ENCODE measurements around the gene SELENOV. TPM values are rescaled to one million over a fixed set of nuclear protein-coding genes. Genes with fewer than 3 reads are reported as not detected.

Gene SELENOV
- total RNA-seq, 1 experiment from 2014 or later: not detected

- H3K4me2 ChIP-seq (ENCODE audit: low read length): no peak overlapping the region
- no peak for ATAC-seq
- RAD21 ChIA-PET (ENCODE audit: low non-redundant PET in 1 of 2, low total read pairs in 2 of 2, uncharacterized antibody in 2 of 2, unreplicated experiment in 2 of 2): no interaction called here
These were observed 4.0 kb downstream of the SELENOV start for GRCh38 chr19:39518975-39519374.

More at GRCh38 chr19:39518975-39519374, 4.0 kb downstream of the SELENOV start:
- Histone ChIP-seq H3K36me3 (ENCODE audit: control insufficient read depth in 1 of 2, insufficient read depth in 2 of 2, low read length in 2 of 2) (no peaks in the 10 kb centered on the region), H3K27me3 (ENCODE audit: insufficient read depth, low read length) (no peaks in the 10 kb centered on the region), H2AFZ (ENCODE audit: low read depth, low read length, poor library complexity, severe bottlenecking) (no peak overlapping the region), H3K27ac (ENCODE audit: low read depth, low read length) (no peak overlapping the region), H3K4me3 (replicated peaks in 1 of 2; ENCODE audit: low read depth in 1 of 2, low read length in 2 of 2) (no peak overlapping the region), H3K4me1 (ENCODE audit: control insufficient read depth in 1 of 2, insufficient read depth in 2 of 2, low read length in 2 of 2) (no peaks in the 10 kb centered on the region), H4K20me1 (ENCODE audit: insufficient read depth) (no peaks in the 10 kb centered on the region), H3K9me2 (ENCODE audit: insufficient read depth) (no peaks in the 10 kb centered on the region), H3K79me2 (ENCODE audit: insufficient read depth, low read length) (no peaks in the 10 kb centered on the region), H3K9me3 (ENCODE audit: control insufficient read depth in 1 of 2, insufficient read depth in 1 of 2, low read depth in 1 of 2, low read length in 2 of 2) (no peaks in the 10 kb centered on the region), H3K9ac (ENCODE audit: low read length) (no peak overlapping the region)
- DNase-seq (ENCODE audit: low read depth, low spot score): no peak
- POLR2A ChIA-PET: interaction anchor here (1.5 kb wide), 1 partner anchor 14 kb away, joined by 7 read pairs; the partner anchor contains the start of gene EID2B
- no TSS peak for BruUV-seq (replicated peaks)
- TF ChIP-seq CTCF (IDR thresholded peaks at IDR 0.05 in 2 of 3, conservative IDR thresholded peaks at IDR 0.05 in 1 of 3; ENCODE audit: borderline replicate concordance in 1 of 3, insufficient read depth in 1 of 3, low read depth in 2 of 3, low read length in 2 of 3) (no peak), YY1 (IDR thresholded peaks at IDR 0.05; ENCODE audit: extremely low read depth, insufficient replicate concordance, low read depth, low read length) (no peak), TCF7L2 (IDR thresholded peaks at IDR 0.05; ENCODE audit: borderline replicate concordance, extremely low read depth, insufficient read depth, insufficient read length) (no peak), RAD21 (IDR thresholded peaks at IDR 0.05; ENCODE audit: low read depth) (no peak), ZNF274 (IDR thresholded peaks at IDR 0.05; ENCODE audit: low read depth, low read length) (no peak), EGR1 (IDR thresholded peaks at IDR 0.05; ENCODE audit: low read depth) (no peak), POLR2AphosphoS5 (IDR thresholded peaks at IDR 0.05; ENCODE audit: low read depth, low read length) (no peak), SP1 (IDR thresholded peaks at IDR 0.05; ENCODE audit: low read depth) (no peak), FOSL1 (IDR thresholded peaks at IDR 0.05; ENCODE audit: low read depth) (no peak), MAX (IDR thresholded peaks at IDR 0.05) (no peak), EZH2 (IDR thresholded peaks at IDR 0.05) (no peak), CEBPB (IDR thresholded peaks at IDR 0.05; ENCODE audit: low read depth) (no peak), SRF (IDR thresholded peaks at IDR 0.05; ENCODE audit: low read depth) (no peak), POLR2A (IDR thresholded peaks at IDR 0.05; ENCODE audit: borderline replicate concordance, extremely low read depth, insufficient read depth, insufficient read length) (no peak), ELF1 (IDR thresholded peaks at IDR 0.05; ENCODE audit: borderline replicate concordance, low read depth) (no peak), CBX3 (IDR thresholded peaks at IDR 0.05; ENCODE audit: low read depth) (no peak), JUND (IDR thresholded peaks at IDR 0.05) (no peak)
- TF ChIP-seq, protein P1, sequence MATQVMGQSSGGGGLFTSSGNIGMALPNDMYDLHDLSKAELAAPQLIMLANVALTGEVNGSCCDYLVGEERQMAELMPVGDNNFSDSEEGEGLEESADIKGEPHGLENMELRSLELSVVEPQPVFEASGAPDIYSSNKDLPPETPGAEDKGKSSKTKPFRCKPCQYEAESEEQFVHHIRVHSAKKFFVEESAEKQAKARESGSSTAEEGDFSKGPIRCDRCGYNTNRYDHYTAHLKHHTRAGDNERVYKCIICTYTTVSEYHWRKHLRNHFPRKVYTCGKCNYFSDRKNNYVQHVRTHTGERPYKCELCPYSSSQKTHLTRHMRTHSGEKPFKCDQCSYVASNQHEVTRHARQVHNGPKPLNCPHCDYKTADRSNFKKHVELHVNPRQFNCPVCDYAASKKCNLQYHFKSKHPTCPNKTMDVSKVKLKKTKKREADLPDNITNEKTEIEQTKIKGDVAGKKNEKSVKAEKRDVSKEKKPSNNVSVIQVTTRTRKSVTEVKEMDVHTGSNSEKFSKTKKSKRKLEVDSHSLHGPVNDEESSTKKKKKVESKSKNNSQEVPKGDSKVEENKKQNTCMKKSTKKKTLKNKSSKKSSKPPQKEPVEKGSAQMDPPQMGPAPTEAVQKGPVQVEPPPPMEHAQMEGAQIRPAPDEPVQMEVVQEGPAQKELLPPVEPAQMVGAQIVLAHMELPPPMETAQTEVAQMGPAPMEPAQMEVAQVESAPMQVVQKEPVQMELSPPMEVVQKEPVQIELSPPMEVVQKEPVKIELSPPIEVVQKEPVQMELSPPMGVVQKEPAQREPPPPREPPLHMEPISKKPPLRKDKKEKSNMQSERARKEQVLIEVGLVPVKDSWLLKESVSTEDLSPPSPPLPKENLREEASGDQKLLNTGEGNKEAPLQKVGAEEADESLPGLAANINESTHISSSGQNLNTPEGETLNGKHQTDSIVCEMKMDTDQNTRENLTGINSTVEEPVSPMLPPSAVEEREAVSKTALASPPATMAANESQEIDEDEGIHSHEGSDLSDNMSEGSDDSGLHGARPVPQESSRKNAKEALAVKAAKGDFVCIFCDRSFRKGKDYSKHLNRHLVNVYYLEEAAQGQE (IDR thresholded peaks at IDR 0.05; ENCODE audit: low read depth): no peak
- intact Hi-C loops (cut with micrococcal nuclease): no loop called here
- CTCF ChIA-PET: interaction anchor here (1.6 kb wide), 1 partner anchor 16 kb away, joined by 5 read pairs; no protein-coding TSS in a partner anchor

Measured in HCT116 (cell line).